DND-41 (cell line): ENCODE results near the gene MROH2A.

ENCODE experiments used
- ATAC-seq: fragments of 200-7000 bp; cut with Tn5 transposase; 3 replicates; pipeline ENCODE4 v1.9.1; 2021; ENCODE audit warnings: low read depth; ENCODE audit not compliant: insufficient read depth
- DNase-seq: peaks from one replicate; pipeline ENCODE4 v3.0.0-alpha.2; 2020
- H2AFZ ChIP-seq: 2 replicates; pipeline ENCODE4 v1.6.0; 2012; ENCODE audit warnings: low read depth, low read length
- H3K27ac ChIP-seq: 2 replicates; pipeline ENCODE4 v1.5.1; 2012; ENCODE audit warnings: low read length, inconsistent platforms
- H3K27me3 ChIP-seq: fragments of 200-600 bp; sonication (generic); 2 replicates; pipeline ENCODE4 v1.6.0; 2012; ENCODE audit warnings: low read length, mild to moderate bottlenecking, inconsistent platforms; ENCODE audit not compliant: insufficient read depth, poor library complexity
- H3K36me3 ChIP-seq: 2 replicates; pipeline ENCODE4 v1.5.1; 2012; ENCODE audit warnings: low read length, inconsistent platforms; ENCODE audit not compliant: insufficient read depth
- H3K4me1 ChIP-seq: 2 replicates; pipeline ENCODE4 v1.5.1; 2012; ENCODE audit warnings: mild to moderate bottlenecking, low read length; ENCODE audit not compliant: insufficient read depth
- H3K4me2 ChIP-seq: 2 replicates; pipeline ENCODE4 v1.6.0; 2012; ENCODE audit warnings: mild to moderate bottlenecking, moderate library complexity, low read length, inconsistent platforms; ENCODE audit not compliant: insufficient read depth
- H3K4me3 ChIP-seq, 2 experiments: fragments of 200-600 bp in 1 of 2; shearing (Covaris generic) in 1 of 2; 2 replicates each; pipeline ENCODE4 v1.5.1; 2012 to 2016; ENCODE audit warnings: inconsistent platforms in 2 of 2, low read length in 2 of 2, mild to moderate bottlenecking in 2 of 2, low read depth in 1 of 2, moderate library complexity in 1 of 2
- H3K79me2 ChIP-seq: 2 replicates; pipeline ENCODE4 v1.6.0; 2012; ENCODE audit warnings: low read length, inconsistent platforms; ENCODE audit not compliant: insufficient read depth
- H3K9ac ChIP-seq: 2 replicates; pipeline ENCODE4 v1.6.0; 2012; ENCODE audit warnings: low read depth, mild to moderate bottlenecking, inconsistent platforms, low read length, moderate library complexity
- H3K9me3 ChIP-seq: 2 replicates; pipeline ENCODE4 v1.5.1; 2012; ENCODE audit warnings: low read length, moderate library complexity, mild to moderate bottlenecking, inconsistent platforms; ENCODE audit not compliant: insufficient read depth, severe bottlenecking
- H4K20me1 ChIP-seq: 2 replicates; pipeline ENCODE4 v1.6.0; 2012; ENCODE audit warnings: low read length; ENCODE audit not compliant: insufficient read depth
- EZH2 ChIP-seq: IDR thresholded peaks from 3 replicates; pipeline ENCODE4 v1.6.1; 2012; ENCODE audit warnings: borderline replicate concordance, low read depth, mild to moderate bottlenecking, moderate library complexity, low read length, inconsistent platforms; ENCODE audit not compliant: severe bottlenecking
- TF ChIP-seq, protein P1 (sequence below): IDR thresholded peaks from 2 replicates; pipeline ENCODE4 v1.5.1; 2012; ENCODE audit warnings: borderline replicate concordance, low read length, moderate library complexity, mild to moderate bottlenecking; ENCODE audit not compliant: poor library complexity, severe bottlenecking; ENCODE audit errors: extremely low read depth

The MROH2A gene

GRCh38 chr2:233846387-233847247 lies 68.5 kb downstream of the MROH2A start:
- DNase-seq = no peak
- Histone ChIP-seq H3K36me3 (peaks cover 98% of the 10 kb centered on the region), H3K9me3 (no peaks in the 10 kb centered on the region), H3K79me2 (peaks cover 97% of the 10 kb centered on the region), H3K27ac (no peak overlapping the region), H3K9ac (no peak overlapping the region), H3K27me3 (no peaks in the 10 kb centered on the region), H4K20me1 (peaks cover 74% of the 10 kb centered on the region), H2AFZ (no peak overlapping the region), H3K4me1 (peaks cover 57% of the 10 kb centered on the region), H3K4me2 (peak overlapping the region; percentile 21; the same call in 1 of the 2 replicates), H3K4me3 (no peak overlapping the region)
- TF ChIP-seq EZH2 = no peak
- TF ChIP-seq, protein P1, sequence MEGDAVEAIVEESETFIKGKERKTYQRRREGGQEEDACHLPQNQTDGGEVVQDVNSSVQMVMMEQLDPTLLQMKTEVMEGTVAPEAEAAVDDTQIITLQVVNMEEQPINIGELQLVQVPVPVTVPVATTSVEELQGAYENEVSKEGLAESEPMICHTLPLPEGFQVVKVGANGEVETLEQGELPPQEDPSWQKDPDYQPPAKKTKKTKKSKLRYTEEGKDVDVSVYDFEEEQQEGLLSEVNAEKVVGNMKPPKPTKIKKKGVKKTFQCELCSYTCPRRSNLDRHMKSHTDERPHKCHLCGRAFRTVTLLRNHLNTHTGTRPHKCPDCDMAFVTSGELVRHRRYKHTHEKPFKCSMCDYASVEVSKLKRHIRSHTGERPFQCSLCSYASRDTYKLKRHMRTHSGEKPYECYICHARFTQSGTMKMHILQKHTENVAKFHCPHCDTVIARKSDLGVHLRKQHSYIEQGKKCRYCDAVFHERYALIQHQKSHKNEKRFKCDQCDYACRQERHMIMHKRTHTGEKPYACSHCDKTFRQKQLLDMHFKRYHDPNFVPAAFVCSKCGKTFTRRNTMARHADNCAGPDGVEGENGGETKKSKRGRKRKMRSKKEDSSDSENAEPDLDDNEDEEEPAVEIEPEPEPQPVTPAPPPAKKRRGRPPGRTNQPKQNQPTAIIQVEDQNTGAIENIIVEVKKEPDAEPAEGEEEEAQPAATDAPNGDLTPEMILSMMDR = no peak
- ATAC-seq = peak; percentile 38; the same call in 1 of the 3 replicates

GRCh38 chr2:233847248-233847898 lies 69.2 kb downstream of the MROH2A start:
- H2AFZ ChIP-seq = no peak overlapping the region
- H3K9ac ChIP-seq = no peak overlapping the region
- H3K27ac ChIP-seq = no peak overlapping the region
- TF ChIP-seq, protein P1 = no peak
- TF ChIP-seq EZH2 = no peak
- peak overlapping the region; percentile 21; the same call in 1 of the 2 replicates for H3K4me2 ChIP-seq
- no peaks in the 10 kb centered on the region for H3K27me3 ChIP-seq
- peaks cover 78% of the 10 kb centered on the region for H4K20me1 ChIP-seq
- H3K79me2 ChIP-seq = peaks cover 97% of the 10 kb centered on the region
- no peaks in the 10 kb centered on the region for H3K9me3 ChIP-seq
- no peak overlapping the region for H3K4me3 ChIP-seq
- peaks cover 98% of the 10 kb centered on the region for H3K36me3 ChIP-seq
- DNase-seq (no peak), ATAC-seq (no peak)
- H3K4me1 ChIP-seq = peaks cover 60% of the 10 kb centered on the region

DNA sequence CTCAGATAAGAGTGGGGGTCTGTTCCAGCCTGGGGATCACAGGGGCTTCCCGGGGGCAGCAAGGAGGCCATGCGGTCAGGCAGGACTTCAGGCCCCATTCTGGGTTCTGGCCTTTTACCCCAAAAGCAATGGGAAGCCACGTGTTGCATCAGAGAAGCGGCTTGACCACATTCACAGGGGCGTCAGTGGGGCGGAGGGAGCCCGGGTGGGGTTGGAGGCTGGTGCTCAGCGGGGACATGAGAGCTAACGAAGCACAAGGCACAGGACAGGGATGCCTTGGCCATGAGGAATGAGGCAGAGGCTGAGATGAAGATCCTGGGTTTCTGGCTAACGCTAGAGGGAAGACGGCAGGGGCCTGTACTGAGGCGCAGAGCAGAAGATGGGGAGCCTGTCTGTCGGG lies 70.1 kb downstream of the MROH2A start:
- Histone ChIP-seq H3K4me1 (peaks cover 66% of the 10 kb centered on the region), H2AFZ (no peak overlapping the region), H4K20me1 (peaks cover 81% of the 10 kb centered on the region), H3K9ac (no peak overlapping the region), H3K27ac (no peak overlapping the region), H3K79me2 (peaks cover 97% of the 10 kb centered on the region), H3K9me3 (no peaks in the 10 kb centered on the region), H3K4me2 (peak overlapping the region; percentile 17; the same call in 1 of the 2 replicates), H3K4me3 (no peak overlapping the region), H3K27me3 (no peaks in the 10 kb centered on the region), H3K36me3 (peaks cover 98% of the 10 kb centered on the region)
- DNase-seq (no peak), ATAC-seq (no peak)
- no peak for TF ChIP-seq EZH2
- TF ChIP-seq, protein P1 = no peak
